HG02678 (cell line): ENCODE results near the gene GALNT18.

Source experiments
- ATAC-seq: cut with Tn5 transposase; IDR thresholded peaks from one replicate; pipeline ENCODE4 v1.9.1; 2021; ENCODE audit warnings: mild to moderate bottlenecking, moderate library complexity; ENCODE audit not compliant: unreplicated experiment

GALNT18 gene

DNA sequence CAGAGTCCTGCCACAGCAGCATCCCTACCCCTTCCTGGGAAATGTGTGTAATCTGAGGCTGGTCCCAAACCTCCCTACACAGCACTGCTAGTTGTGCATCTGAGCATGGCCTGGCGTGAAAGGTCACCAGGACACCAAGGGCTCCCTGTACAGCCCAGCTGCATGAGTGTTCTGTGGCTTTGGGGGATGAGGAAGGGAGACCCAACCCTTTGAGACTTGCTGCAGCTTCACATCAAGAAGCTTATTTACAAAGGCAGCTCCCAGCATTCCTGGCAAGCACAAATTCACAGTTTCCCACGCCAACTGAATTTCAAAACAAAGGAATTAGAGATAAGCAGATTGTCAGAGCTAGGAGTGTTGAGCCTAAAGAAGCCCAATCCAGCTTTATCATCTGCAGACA, 301.0 kb downstream of the GALNT18 start:
- ATAC-seq: no peak

DNA sequence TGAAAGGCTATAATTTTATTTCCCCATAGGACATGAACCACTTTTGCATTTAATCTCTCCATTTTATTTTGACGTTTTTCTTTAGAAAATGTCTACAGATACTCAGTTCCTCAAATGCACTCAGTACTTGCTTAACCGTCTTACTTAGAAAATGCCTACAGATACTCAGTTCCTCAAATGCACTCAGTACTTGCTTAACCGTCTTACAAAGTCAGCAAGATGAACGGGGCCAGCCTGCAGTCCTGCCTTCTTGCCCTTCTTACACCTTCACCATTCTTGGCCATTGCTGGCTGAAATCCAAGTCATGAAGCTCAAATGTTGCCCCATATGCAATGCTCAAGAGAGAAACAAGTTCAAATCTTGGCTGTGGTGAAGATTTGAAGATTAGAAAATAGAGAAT, 302.8 kb downstream of the GALNT18 start:
- no peak for ATAC-seq

DNA sequence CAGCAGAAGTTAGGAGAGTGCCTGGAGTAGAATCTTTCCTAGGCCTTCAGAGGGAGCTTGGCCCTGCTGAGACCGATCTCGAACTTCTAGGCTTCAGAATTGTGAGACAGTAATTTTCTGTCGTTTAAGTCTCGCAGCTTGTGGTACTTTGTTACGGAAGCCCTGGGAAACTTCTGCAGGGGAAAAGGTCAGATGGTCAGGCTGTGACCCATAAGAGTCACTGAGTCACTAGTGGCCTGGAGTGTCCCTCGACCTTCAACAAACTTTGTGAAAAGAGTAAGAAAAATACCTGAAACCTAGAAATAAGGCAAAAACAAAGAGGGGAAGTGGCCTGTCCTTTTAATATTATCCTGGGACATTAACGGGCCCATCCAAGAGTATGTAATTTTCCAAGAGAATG, 303.3 kb downstream of the GALNT18 start:
- no peak for ATAC-seq

DNA sequence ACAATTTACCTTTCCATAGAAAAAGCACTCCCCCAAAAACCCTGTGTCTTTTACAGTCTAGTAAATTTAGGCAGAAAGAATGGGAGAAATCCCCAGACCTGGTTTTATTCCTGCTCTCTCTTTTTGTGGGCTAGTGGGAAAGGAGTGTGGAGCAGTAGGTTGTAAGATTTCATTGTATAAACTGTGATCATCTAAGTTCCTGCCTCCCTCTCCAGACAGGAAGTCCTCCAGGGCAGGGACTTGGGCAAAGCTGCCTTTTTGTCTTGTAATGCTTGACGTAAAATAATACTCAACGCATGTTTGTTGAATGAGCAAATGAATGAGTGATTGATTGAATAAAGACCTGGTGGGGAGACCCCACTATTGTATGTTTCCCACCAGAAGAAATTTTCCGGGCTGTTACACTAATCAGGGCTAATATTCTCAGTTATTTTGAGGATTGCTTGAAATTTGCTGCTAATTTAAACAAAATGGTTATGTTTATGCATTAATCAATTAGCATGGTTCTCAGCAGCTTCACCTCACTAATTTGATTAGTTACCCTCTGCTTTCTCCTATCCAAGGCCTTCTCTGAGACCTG, 305.1 kb downstream of the GALNT18 start:
- no peak for ATAC-seq

DNA sequence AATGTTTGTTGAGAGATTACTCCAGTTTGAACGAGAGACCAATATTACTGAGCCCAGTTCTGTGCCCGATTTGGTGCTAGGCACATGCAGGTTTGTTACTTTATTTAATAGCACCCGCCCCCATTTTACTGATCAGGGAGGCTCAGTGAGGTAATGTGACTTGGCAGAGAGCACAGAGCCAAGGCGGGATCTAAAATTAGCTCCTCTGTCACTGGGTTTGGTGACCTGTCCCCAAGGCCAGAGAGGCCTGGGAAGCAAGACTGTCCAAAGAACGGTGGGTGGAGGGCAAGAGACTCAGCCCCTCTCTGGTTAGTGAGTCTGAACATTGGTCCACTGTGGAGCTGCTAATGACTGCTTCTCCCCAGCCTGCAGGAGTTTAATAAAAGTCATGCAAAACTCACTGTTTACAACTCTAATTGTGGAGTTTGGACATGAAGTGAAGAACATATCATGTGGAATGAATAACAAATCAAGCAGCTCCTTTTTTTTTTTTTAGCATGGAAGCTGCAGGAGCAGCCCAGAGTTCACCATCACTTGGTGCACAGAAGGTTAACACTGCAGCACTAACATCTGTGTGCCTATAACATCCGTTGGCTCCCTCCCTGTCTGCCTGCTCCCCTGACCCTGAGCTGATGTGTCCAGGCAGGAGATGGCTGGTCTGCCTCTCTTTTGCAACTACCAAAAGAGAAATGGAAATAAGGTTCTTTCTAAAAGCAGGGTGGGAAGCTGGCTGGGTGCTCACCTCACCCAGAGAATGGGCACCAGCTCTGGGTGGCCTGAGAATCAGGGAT, 307.7 kb downstream of the GALNT18 start:
- ATAC-seq: no peak

DNA sequence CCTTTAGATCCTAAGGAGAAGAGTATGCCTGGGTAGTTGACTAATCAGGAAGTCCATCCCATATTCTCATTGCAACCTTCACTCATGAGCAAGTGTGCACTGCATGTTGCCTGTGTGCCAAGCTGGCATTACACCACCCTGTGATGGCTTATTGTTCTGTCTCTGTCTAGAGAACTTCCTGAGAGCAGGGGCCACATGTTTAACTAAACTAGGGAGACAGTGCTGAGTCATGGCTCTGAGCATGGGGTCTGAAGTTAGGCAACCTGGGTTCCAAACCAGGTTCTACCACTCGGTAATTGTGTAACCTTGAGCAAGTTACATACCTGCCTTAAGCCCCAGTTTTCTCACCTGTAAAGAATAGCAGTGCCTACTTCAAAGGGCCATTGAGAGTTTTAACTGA, 308.4 kb downstream of the GALNT18 start:
- no peak for ATAC-seq

DNA sequence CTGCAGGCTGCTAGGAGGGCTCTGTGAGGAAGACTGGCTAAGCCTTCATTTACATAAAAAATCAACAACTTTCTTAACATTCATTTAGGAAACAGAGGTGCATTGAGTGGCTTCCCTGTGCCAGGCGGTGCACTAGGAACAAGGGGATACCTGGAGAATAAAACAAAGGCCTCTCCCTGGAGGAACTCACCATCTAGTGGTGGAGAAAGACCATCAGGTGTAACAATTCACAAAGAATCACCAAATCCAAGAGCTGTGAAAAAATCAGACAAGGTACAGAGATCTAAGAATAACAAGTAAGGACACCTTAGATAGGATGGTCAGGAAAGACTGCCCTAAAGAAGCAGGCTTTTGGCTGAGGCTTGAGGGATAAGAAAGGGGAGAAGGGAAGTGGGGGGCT, 309.1 kb downstream of the GALNT18 start:
- no peak for ATAC-seq

DNA sequence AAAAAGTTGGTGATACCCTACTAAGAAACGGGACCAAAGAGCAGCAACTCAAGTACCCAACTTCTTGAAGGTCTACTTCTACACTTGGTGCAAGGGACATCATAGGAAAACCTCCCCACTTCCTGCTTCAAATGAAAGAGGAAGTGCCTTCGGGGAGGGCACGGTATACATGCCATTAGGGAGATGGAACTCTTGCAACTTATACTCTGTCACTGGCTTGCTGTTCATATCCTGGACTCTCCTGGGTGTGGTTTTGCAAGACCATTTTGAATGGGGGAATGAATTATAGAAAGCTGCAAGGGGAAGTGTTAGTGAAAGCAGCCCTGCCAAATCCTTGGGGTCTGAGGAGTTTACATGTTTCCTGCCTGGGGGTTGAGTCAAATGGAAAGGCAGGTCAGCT, 310.6 kb downstream of the GALNT18 start:
- ATAC-seq: no peak

DNA sequence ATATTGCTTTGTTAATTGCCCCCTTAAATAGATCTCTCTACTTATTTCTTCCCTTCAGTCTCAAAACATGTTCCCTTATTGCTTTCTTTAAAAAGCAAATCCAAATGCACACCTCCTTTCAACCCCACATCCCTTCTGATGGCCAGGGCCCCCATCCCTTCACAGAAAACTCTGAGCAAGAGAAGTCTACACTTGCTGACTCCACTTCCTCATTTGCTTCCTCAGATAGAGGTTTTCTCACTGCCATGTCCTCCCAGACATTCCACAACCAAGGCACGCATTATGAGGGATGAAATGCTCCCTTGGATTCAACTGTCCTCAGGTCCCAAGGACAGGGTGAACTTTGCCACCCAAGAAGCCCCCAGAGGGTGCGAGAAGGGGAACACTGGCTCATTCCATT, 311.9 kb downstream of the GALNT18 start:
- ATAC-seq: no peak

DNA sequence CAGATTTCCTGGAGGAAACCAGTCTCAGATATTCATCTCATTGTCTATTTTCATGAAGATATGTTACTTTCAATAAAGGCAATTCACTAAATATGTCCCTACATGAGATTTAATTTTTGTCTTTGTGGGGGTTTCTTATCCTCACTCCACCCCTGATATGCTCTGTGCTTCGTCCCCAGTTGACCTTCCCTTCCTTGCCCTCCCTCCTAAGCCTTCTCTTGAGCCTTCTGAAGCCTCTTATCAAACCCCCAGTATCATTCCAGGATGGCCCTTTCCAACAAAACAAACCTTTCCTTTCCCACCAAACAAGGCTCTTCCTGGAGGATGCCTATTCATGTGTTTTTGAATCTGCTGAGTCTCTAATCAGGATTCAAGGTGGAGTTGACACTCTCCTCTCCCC, 313.6 kb downstream of the GALNT18 start:
- no peak for ATAC-seq

DNA sequence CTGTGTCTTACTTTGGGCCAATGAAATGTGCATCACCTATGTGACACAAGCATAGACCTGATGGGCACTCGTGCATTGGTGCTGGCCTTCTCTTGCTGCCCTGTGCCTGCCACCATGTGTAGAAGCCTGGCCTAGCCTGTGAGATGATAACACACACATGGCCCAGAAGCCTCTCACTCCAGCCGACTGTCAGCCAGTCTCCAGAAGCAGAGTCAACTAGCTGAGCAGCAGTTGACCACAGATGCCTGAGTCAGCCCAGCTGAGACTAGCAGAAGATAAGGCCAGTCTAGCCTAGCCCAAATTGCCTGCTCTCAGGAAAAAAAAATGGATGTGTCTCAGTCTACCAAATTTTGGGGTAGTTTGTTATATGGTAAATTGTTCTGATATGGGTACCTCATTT, 314.9 kb downstream of the GALNT18 start:
- no peak for ATAC-seq

DNA sequence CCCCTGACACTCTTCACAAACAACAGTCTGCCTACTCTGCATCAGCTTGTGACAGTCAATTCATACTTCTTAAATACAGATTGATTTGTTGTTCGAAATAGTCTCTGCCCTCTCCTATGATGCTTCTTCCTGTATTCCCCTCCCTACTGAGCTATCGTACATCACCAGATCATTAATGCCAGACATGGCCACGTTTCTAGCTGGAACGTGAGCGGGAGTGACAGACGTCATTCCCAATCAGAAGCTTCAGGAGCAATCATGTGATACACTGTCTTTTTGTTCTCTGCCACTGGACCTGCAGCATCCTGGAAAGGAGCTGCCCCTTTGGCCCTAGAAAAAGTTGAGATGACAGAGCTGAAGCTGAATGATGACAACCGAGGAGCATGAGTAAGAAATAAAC, 317.3 kb downstream of the GALNT18 start:
- ATAC-seq: no peak

DNA sequence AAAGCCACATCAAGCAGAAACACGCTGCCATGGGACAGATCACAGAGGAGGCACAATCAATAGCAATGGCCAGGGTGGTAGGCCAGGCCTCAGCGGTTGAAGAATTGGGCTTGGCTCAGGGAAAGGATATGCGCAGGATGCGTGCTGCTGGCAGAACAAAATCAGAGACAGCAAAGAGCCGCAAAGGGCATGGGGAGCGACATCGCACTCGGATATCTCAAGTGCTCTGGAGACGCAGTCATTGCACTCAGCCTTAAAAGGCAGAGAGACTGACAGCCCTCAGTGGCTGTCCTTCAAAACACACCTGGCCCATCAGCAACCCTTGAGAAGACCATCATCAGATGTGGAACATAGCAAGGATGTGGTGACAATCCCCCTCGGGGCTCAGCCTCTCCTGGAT, 319.2 kb downstream of the GALNT18 start:
- no peak for ATAC-seq

DNA sequence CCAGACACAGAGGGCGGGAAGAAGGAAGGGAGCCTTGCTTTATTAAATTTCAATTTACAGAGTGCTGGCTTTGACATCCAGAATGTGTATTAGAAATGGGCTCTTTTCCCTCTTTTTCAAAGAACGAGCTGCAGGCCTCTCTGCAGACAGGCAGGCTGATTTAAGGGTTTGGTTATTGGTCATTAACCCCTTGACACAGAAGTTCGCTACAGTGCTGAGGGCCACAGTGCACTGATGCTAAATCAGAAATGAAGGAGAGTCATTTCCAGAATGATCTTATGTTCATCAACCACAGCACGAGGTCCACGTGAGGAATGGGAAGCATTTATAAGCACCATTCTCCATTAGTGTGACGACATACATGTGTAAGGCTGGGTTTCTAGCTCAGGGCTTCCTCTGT, 320.6 kb downstream of the GALNT18 start:
- ATAC-seq: no peak

DNA sequence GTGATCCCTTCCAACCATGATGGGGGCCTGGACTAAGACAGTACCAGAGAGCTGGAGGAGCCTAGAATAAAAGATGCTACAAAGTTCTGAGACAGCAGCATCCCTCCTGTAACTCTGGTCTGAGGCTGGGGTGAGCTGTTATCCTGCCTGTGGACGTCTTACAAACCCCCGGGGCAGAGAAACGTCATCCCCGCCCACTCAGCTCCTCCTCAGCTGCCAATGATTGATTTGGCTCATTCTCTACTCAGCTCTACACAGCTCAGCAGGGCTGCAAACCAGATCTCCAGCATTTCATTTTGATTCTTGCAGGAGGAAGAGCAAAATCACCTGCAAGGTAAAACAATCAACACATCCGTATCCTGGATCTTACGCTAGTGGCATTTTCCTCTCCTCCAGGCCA, 324.2 kb downstream of the GALNT18 start:
- no peak for ATAC-seq

DNA sequence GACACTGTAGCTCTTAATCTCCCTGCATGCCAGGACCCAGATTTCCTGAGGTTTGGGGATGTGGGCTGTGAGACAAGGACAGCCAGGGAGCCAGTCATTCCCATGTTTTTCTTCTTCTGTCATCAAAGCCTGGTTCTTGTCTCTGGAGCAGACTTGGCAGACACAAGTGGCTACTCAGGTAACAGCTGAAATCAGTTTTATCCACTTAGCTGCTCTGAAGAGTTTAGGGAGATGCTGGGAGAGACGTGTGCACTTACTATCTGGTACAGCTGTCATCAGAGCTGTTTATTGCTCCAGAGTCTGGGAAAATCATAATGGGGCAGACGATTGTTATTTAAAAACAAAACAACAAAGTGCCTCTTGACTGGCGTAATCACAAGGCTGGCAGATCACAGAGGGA, 325.4 kb downstream of the GALNT18 start:
- no peak for ATAC-seq

DNA sequence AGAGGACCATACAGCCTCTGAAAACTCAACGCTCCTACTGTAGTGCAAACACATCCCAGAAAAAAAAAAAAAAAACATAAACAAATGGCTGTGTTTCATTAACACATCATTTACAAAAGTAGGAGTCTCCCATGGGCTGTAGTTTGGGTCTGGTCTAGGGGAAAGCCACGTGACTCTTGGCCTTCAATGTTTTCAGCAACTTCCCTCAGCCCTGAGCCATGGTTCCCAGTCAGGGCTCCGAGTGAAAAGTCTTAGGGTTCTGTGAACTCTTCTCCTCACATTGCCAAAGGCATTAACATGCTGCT, 327.3 kb downstream of the GALNT18 start:
- no peak for ATAC-seq

DNA sequence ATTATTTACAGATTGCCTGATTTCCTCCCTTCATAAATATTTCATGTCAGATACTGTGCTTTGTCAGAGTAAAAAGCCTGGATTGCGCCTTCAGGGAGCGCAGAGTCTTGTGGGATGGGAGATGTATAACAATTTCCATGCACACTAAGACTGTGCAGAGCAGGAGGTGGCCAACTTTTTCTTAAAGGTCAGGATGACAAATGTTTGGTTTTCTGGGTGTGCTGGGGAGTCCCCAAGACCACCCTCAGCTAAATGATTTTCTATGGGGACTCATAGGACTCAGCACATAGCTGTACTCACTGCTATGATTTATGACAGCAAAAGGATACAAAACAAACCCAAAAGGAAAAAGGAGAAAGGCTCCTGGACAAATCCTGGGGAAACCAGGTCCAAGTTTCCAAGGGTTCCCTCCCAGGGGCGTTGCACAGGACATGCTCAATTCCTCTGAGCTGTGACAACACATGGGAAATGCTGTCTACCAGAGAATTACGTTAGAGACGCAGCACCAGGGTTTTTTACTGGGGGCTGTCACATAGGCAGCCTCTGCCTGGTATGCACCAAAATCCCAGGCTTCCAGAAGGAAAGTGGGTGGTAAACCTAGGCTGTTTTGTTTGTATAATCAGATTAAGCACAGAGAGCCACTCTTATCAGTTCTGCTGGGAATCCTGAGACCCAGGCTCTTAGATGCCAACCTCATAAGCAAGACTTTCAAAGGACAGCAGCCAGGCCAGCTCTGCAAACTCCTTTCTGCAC, 327.8 kb downstream of the GALNT18 start:
- no peak for ATAC-seq

DNA sequence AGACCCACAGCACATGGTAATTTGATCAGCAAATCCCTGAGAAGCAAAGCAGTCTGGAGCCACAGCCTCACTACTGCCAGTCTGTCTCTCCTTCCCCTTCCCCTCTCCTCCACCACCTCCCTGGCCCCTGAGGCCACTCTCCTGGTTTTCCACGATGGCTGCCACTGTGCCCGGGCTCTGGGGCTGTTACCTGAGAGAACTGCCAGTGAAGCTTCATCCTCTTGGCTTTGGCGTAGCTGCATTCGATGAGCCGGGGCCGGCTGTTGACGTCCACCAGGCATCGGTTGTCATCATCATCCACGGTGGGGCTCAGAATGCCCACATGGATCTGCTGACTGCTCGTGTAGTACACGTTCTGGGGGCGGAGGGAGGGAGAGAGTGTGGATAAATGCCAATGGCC, 329.0 kb downstream of the GALNT18 start:
- no peak for ATAC-seq

DNA sequence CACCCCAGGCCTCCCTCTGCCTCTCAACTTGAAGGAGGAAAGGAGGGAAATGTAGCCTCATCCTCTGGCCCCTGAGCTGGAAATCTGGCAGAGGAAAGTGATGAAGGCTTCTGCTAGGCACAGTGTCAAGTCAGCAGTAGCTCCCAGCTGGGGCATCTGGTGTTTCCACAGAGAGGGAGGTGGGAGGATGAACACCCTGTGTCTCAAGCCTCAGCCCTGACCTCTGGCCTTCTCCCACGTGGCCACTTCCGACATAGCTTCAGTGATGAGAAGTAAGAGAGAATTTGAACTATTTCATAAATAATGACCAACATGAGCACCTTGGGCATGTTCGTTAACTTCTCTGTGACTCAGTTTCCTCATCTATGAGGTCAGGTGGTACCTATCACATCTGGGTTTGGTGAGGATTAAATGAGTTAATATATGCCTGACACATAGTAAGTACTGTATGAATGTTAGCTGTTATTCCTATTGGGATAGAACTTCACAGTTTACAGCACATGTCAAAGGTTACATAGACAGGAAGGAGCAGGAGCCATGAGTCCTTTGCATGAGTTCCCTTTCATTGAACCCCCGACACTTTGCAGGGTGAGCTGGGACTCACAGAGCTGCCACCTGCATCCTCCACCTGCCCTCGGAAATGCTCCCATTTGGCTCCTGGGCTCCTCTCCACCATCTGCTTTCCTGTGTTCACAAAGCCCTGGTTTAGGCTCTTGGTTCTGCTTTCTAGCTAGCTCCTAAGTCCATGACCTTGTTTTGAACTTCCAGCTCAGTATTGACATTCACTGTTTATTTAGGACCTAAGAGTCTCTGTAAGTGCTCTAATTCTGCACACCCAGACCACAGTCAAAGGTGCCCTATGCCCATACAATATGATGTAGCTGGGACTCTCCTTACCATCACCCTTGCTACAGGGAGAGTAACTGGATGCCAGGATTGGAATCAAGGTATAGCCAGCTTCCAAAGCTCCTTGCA, 330.5 kb downstream of the GALNT18 start:
- no peak for ATAC-seq

DNA sequence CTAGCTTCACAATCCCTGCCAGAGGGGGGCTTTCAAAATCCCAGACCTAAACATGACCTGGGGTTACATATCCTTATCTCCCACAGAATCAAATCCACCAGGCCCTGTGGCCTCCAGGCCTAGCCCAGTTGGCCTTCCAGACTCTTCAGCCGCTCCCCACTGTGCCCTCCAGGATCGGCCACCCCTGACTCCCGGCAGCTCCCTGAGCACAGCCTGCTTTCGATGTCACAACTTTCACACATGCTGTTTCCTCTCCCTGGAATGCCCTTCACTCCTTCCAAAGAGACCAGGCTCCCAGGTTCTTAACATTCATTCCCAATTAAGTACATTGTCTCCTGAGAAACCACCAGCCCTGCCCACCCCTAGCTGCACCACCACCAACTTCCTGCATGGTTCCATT, 331.5 kb downstream of the GALNT18 start:
- ATAC-seq: no peak
